Transverse colon (tissue), 4 donors: ENCODE measurements around the gene TXNDC8. TPM values are rescaled to one million over a fixed set of nuclear protein-coding genes. Genes with fewer than 3 reads are reported as not detected.
"Not testable (repeated sequence)": the region's sequence is repeated elsewhere in the genome, so short reads cannot be mapped to it uniquely, and the experiment has no call there.

Source experiments
- DNase-seq: peaks from one replicate; pipeline ENCODE4 v3.0.0-alpha.2; 2019
- H3K27ac ChIP-seq, 4 donors: fragments of 200-600 bp; sonication (generic); 2 replicates each; pipeline ENCODE4 v1.5.1; 2016 to 2018; ENCODE audit warnings: inconsistent platforms in 4 of 4
- H3K27me3 ChIP-seq: fragments of 200-600 bp; sonication (generic); 2 replicates; pipeline ENCODE4 v1.5.1; 2017; ENCODE audit warnings: inconsistent platforms
- H3K36me3 ChIP-seq, 4 donors: fragments of 200-600 bp; sonication (generic); 2 replicates each; pipeline ENCODE4 v1.5.1; 2017 to 2019; ENCODE audit warnings: inconsistent platforms in 4 of 4
- H3K4me1 ChIP-seq, 4 donors: fragments of 200-600 bp; sonication (generic); 2 replicates each; pipeline ENCODE4 v1.5.1; 2017 to 2020; ENCODE audit warnings: inconsistent platforms in 4 of 4
- H3K4me3 ChIP-seq, 4 donors: fragments of 200-600 bp; sonication (generic); 1 replicate in 1 of 4; 2 replicates in 3 of 4; pipeline versions ENCODE4 v1.5.1 to v1.6.1; 2017 to 2019; ENCODE audit warnings: inconsistent platforms in 4 of 4
- H3K9me3 ChIP-seq, 2 donors: fragments of 200-600 bp; sonication (generic); 2 replicates each; pipeline ENCODE4 v1.5.1; 2017 to 2019; ENCODE audit warnings: inconsistent platforms in 2 of 2
- EP300 ChIP-seq: sonication (generic); formaldehyde crosslinking; IDR thresholded peaks from one replicate; pipeline ENCODE4 v1.6.1; 2017; ENCODE audit warnings: antibody characterized with exemption, low read depth
- POLR2A ChIP-seq: fragments of 450-650 bp; IDR thresholded peaks from one replicate; pipeline ENCODE4 v1.6.1; 2016; ENCODE audit warnings: antibody characterized with exemption, mild to moderate bottlenecking, moderate library complexity
- POLR2AphosphoS5 ChIP-seq, 3 donors: sonication (generic); formaldehyde crosslinking; IDR thresholded peaks; one replicate each; pipeline ENCODE4 v1.6.1; 2016; ENCODE audit warnings: antibody characterized with exemption in 3 of 3
- WGBS, 2 donors: methylation state at CpG; one replicate each; pipeline ENCODE4 v1.1.5; 2018; ENCODE audit warnings: low coverage in 1 of 2; 5-methylcytosine and 5-hydroxymethylcytosine counted together
- in situ Hi-C, 4 donors: fragments of 200-750 bp; cut with MboI; loops; one replicate each; pipeline versions ENCODE4 v1.15.0 to v1.15.1; 2017; ENCODE audit warnings: low sequenced_read_pairs in 3 of 4, low pct_ligation_motif_present in 1 of 4, low pct_unique_long_range_greater_than_20kb in 1 of 4
- intact Hi-C: fragments of 100-400 bp; cut with DNase I; formaldehyde crosslinking; loops from one replicate; pipeline ENCODE4 v1.15.1; 2023; ENCODE audit warnings: low total_unique reads
- total RNA-seq, 4 donors: library from RNA; depleted of rRNA; stranded (reverse); fragments of >200 nt; gene quantifications; one replicate each; pipeline ENCODE4 v1.1.0, GENCODE V29; 2016
- TF ChIP-seq, protein P1 (sequence below), 5 experiments: fragments of 200-600 bp in 3 of 5; fragments of 450-650 bp in 2 of 5; sonication (generic) in 3 of 5; IDR thresholded peaks; 1 replicate in 2 of 5; 2 replicates in 3 of 5; pipeline ENCODE4 v1.5.1; 2016 to 2017; ENCODE audit warnings: antibody characterized with exemption in 5 of 5, inconsistent platforms in 3 of 5, mild to moderate bottlenecking in 2 of 5, moderate library complexity in 1 of 5

TXNDC8 gene
- total RNA-seq, 4 donors from 2014 or later, result not detected

DNA sequence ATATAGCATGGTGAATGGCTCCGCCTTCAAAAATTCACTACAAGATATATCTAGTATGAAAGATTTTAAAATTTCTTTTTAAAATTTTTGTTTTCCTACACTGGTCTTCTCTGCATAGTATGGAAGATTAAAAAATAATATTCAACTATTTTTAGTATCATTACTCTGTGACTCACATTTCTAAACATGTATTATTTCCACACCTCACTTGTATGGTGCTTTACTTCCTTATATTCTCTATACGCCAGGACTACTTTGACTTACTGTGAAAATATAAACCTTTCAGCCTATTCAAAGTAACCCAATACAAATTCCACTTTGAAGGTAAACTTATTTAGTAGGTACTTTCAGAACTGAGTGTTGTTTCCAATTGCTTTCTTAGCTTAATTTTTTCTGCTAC lies 26.8 kb upstream of the TXNDC8 start:
- intact Hi-C loops, result no loop called here
- no peak for DNase-seq
- no peak for TF ChIP-seq POLR2AphosphoS5 (IDR thresholded peaks at IDR 0.05)
- TF ChIP-seq POLR2A, result no peak
- TF ChIP-seq, protein P1, sequence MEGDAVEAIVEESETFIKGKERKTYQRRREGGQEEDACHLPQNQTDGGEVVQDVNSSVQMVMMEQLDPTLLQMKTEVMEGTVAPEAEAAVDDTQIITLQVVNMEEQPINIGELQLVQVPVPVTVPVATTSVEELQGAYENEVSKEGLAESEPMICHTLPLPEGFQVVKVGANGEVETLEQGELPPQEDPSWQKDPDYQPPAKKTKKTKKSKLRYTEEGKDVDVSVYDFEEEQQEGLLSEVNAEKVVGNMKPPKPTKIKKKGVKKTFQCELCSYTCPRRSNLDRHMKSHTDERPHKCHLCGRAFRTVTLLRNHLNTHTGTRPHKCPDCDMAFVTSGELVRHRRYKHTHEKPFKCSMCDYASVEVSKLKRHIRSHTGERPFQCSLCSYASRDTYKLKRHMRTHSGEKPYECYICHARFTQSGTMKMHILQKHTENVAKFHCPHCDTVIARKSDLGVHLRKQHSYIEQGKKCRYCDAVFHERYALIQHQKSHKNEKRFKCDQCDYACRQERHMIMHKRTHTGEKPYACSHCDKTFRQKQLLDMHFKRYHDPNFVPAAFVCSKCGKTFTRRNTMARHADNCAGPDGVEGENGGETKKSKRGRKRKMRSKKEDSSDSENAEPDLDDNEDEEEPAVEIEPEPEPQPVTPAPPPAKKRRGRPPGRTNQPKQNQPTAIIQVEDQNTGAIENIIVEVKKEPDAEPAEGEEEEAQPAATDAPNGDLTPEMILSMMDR (IDR thresholded peaks at IDR 0.05), result no peak
- TF ChIP-seq EP300, result no peak
- no peaks in the 10 kb centered on the region for H3K9me3 ChIP-seq
- 85 to 100% methylated on average over 2 of the region's 2 CpGs for WGBS, 2 donors
- H3K27ac ChIP-seq, result no peak overlapping the region
- in situ Hi-C loops, result no loop called here
- no peaks in the 10 kb centered on the region for H3K4me1 ChIP-seq
- H3K27me3 ChIP-seq, result no peaks in the 10 kb centered on the region
- no peaks in the 10 kb centered on the region for H3K36me3 ChIP-seq
- H3K4me3 ChIP-seq, result no peak overlapping the region

DNA sequence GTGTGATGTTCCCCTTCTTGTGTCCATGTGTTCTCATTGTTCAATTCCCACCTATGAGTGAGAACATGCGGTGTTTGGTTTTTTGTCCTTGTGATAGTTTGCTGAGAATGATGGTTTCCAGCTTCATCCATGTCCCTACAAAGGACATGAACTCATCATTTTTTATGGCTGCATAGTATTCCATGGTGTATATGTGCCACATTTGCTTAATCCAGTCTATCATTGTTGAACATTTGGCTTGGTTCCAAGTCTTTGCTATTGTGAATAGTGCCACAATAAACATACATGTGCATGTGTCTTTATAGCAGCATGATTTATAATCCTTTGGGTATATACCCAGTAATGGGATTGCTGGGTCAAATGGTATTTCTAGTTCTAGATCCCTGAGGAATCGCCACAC lies 21.3 kb upstream of the TXNDC8 start:
- H3K4me3 ChIP-seq, in situ Hi-C loops, intact Hi-C loops, H3K36me3 ChIP-seq, DNase-seq, H3K9me3 ChIP-seq, H3K27ac ChIP-seq, H3K4me1 ChIP-seq, H3K27me3 ChIP-seq: not testable (repeated sequence)
- no CpG with 5 or more reads among the region's 2 CpGs for WGBS, 2 donors

DNA sequence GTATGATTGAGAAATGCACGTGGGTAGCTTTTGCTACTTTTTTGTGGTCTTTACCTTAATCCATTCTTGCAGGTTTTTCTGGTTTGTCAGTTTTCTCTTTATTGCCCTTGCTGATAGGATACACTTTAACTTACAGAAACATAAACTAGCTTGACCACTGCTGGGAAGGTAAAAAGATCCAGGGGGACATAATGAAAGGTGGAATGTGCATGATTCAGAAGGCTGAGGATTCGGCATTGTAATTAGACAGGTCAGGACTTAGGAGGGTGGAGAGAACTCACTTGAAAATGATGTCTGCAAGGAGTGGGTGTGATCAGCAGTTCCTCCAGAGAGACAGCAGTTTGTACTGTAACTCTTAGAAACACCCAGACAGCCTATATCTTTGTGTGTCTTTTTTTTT lies 19.8 kb upstream of the TXNDC8 start:
- H3K27me3 ChIP-seq, result no peaks in the 10 kb centered on the region
- H3K9me3 ChIP-seq, result no peaks in the 10 kb centered on the region
- H3K4me3 ChIP-seq, result no peak overlapping the region
- in situ Hi-C loops, result no loop called here
- 48 to 54% methylated on average over 2 of the region's 2 CpGs for WGBS, 2 donors
- TF ChIP-seq EP300 (no peak), POLR2A (no peak), POLR2AphosphoS5 (IDR thresholded peaks at IDR 0.05) (no peak)
- TF ChIP-seq, protein P1 (IDR thresholded peaks at IDR 0.05), result no peak
- H3K36me3 ChIP-seq, result no peaks in the 10 kb centered on the region
- no peaks in the 10 kb centered on the region for H3K4me1 ChIP-seq
- no peak for DNase-seq
- no peak overlapping the region for H3K27ac ChIP-seq
- intact Hi-C loops, result no loop called here

DNA sequence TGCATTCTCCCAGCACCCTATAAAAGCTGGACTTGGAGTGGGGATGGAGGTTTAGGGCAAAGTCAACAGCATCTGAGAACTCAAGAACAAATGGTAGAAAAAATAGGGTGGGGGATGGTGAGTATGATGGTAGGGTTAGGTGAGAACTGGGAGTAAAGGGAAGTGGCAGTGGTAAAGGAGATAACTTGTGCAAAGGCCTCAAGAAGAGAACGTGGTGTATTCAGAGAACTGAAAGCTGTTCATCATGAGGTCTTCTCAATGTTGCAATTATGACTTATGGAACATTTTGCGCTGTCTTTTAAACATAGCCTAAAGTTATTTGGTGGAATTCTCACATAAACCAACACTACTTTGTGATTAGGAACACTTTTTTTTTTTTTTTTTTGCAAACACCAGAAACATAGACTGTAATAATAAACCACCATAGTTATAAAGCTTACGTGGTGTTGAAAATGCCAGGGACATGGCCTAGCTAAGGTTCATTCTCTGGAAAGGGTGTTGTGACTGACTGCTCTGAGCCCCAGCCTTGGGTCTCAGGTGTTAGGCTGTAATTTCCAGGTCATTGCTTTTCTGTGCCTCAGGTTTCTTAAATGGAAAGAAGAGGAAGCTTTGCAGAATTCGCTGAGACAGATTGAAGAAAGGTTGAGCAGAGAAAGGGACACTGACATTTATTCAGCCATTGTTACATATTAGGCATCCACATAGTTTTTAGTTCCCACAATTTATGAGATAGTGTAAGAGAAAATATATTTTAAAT lies 19.2 kb upstream of the TXNDC8 start:
- in situ Hi-C loops, result no loop called here
- Histone ChIP-seq H3K27me3 (no peaks in the 10 kb centered on the region), H3K27ac (no peak overlapping the region), H3K4me1 (peaks cover 0 to under 1% (median 0%) of the 10 kb centered on the region in 4 donors), H3K9me3 (no peaks in the 10 kb centered on the region), H3K36me3 (no peaks in the 10 kb centered on the region), H3K4me3 (no peak overlapping the region)
- 83% methylated on average over 3 to 4 of the region's 4 CpGs for WGBS, 2 donors
- DNase-seq, result no peak
- intact Hi-C loops, result no loop called here
- TF ChIP-seq POLR2A (no peak), EP300 (no peak), POLR2AphosphoS5 (IDR thresholded peaks at IDR 0.05) (no peak)
- TF ChIP-seq, protein P1 (IDR thresholded peaks at IDR 0.05), result no peak

DNA sequence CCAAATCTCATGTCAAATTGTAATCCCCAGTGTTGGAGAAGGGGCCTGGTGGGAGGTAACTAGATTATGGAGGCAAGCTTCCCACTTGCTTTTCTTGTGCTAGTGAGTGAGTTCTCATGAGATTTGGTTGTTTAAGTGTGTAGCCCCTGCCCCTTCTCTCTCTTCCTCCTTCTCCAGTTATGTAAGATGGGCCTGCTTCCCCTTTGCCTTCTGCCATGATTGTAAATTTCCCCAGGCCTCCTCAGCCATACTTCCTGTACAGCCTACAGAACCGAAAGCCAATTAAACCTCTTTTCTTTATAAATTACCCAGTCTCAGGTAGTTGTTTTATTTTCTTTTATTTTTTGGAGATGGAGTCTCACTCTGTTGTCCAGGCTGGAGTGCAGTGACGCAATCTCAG lies 18.2 kb upstream of the TXNDC8 start:
- WGBS, 2 donors, result 49 to 100% methylated on average over 2 of the region's 2 CpGs
- H3K9me3 ChIP-seq, result no peaks in the 10 kb centered on the region
- DNase-seq, result no peak
- intact Hi-C loops, result no loop called here
- H3K4me1 ChIP-seq, result peaks cover 0 to 9% (median 4%) of the 10 kb centered on the region in 4 donors
- H3K27me3 ChIP-seq, result no peaks in the 10 kb centered on the region
- in situ Hi-C loops, result no loop called here
- H3K36me3 ChIP-seq, result no peaks in the 10 kb centered on the region
- H3K27ac ChIP-seq, result no peak overlapping the region
- no peak for TF ChIP-seq POLR2A
- TF ChIP-seq EP300, result no peak
- TF ChIP-seq, protein P1 (IDR thresholded peaks at IDR 0.05), result no peak
- no peak for TF ChIP-seq POLR2AphosphoS5 (IDR thresholded peaks at IDR 0.05)
- H3K4me3 ChIP-seq, result no peak overlapping the region
